ENCODE measurements around the gene GLP1R.
A peak's percentile ranks its signal among the peaks of the same experiment; 100 is the strongest.

Gene GLP1R

GRCh38 chr6:39086294-39086693, 37.7 kb downstream of the GLP1R start:
- no peak for DNase-seq (ENCODE audit: low read depth)

DNA sequence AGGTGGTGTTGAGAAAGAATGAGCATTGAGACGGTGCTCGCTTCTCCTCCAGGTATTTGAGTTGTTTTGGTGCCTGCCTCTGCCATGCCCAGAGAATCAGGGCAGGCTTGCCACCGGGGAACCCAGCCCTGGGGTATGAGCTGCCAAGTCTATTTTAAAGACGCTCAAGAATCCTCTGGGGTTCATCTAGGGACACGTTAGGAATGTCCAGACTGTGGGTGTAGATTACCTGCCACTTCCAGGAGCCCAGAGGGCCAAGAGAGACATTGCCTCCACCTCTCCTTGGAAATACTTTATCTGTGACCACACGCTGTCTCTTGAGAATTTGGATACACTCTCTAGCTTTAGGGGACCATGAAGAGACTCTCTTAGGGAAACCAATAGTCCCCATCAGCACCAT, 38.1 kb downstream of the GLP1R start:
- no peak for DNase-seq (ENCODE audit: low read depth)

GRCh38 chr6:39087197-39087596, 38.6 kb downstream of the GLP1R start:
- DNase-seq (ENCODE audit: low read depth): no peak

GRCh38 chr6:39088331-39088730, 39.8 kb downstream of the GLP1R start:
- DNase-seq (ENCODE audit: low read depth): peak; percentile 45

DNA sequence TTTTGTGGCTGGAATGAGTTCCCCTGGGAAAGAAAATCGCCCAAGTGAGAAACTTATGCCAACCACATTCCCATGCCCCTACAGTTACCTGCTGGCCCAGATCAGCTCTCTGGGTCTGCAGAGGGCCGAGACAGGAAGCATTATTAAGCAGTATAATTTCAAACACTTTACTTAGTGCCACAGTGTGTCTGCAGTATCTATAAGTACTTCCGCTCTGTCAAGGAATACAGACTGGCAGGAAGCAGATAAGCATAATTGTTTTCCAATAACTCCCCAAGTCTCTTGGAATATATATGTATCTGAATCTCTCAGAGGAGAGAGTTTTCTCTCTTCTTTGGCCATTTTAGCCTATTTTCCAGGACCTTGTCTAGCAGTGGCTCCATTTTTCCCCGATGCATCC, 41.5 kb downstream of the GLP1R start:
- DNase-seq (ENCODE audit: low read depth): no peak

- DNase-seq (ENCODE audit: low read depth): no peak
Measured at GRCh38 chr6:39091220-39091619, 42.6 kb downstream of the GLP1R start.

DNA sequence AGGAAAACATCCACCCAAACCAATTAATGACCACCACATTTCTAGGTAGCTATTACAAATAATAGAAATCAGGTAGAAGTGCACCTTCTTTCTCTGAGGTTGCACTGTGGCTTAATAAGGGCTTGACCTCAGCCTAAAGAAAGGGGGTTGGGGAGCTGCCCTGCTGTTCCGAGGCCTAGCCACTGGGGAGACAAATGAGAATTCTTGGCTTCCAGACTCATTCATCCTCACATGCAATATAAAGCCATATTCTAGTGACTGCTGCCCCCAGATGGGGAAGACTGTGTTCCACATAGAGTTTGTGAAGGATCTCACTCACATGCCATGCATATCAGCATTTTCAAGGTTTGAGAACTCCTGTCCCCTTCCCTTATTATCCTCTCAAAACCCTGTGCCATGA, 43.5 kb downstream of the GLP1R start:
- peak; percentile 28 for DNase-seq (ENCODE audit: low read depth)

GRCh38 chr6:39093149-39093708, 44.6 kb downstream of the GLP1R start:
- DNase-seq (ENCODE audit: low read depth): no peak

DNA sequence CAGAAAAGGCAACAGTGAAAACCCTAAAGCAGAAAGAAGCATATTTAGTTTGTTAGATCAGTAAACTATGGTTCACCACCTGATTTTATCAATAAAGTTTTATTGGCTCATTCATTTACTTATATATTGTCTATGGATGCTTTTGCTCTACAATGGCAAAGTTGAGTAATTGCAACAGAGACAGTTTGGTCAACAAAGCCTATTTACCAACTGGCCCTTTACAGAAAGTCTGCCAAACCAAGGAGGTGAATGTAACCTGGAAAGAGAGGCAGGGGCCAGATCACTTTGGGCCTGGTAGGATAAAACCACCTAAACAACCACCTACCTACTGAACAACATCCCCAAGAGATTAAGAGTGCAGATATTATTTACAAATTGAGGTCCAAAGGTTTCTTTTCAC, 47.0 kb downstream of the GLP1R start:
- no peak for DNase-seq (ENCODE audit: low read depth)

DNA sequence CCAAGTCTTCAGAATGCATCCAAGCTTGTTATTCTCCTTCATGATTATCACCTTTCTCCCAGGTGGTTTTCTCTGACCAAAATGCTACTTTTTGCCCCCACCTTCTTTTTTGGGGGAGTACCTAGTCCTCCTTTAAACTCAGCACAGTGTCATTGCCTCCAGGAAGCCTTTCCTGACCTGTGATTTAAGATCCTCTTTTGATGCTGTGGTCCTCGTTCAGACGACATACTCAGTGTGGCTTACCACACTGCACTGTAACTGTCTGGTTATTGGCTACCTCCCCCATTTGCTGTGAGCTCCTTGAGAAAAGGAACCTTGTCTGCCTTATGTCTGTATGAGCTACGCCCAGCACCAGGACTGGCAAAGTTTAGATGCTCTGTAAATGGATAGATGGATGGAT, 51.8 kb downstream of the GLP1R start:
- no peak for DNase-seq (ENCODE audit: low read depth)

GRCh38 chr6:39102071-39102820, 53.7 kb downstream of the GLP1R start:
- DNase-seq (ENCODE audit: low read depth): peak; percentile 50

DNA sequence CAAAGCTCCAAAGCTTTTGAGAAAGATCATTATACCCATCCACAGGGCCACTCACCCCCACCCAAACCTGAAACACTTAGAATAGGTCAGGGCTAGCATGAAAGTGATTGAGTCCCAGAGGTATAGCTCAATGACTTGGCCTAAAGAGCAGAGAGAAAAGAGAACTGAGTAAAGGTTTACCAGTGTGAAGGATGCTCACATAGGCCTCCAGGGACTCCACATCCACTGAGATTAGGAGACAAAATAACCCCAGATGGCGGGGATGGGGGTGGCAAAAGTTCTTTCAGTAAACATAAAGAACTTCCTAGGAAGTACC, 54.2 kb downstream of the GLP1R start:
- DNase-seq (ENCODE audit: low read depth): no peak

DNA sequence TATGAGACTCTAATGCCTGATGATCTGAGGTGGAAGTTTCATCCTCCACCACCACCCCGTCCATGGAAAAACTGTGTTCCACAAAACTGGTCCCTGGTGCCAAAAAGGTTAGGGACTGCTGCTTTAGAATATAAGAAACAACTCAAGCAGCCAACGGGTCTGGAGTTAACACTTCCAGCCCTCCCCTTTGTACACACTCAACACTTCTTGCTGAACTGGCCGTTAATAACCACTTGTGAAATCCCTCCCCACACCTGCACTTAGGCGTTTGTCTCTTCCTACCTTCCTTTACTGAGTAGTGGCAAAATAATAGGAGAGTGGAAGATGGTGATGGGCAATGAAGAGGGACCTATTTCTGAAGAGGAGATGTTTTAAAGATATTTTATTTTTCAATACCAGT, 55.9 kb downstream of the GLP1R start:
- no peak for DNase-seq (ENCODE audit: low read depth)

DNA sequence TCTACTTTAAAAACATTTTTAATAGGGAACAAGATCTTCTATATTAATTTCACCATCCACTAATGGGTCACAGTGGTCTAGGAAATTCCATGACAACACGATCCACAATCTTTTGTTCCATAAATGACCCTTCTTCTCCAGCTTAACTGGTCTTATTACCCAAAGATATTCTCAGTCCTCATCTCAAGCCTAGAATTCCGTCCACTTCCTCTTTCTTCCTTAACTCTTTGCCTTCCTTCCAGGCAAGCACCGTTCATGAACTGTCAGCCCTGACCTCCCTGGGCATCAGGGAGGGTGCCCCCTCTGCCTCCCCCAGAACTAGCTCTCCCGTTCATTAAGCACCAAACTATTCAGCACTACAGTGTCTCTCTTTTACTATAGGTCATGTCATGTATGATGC, 58.5 kb downstream of the GLP1R start:
- DNase-seq (ENCODE audit: low read depth): no peak

- no peak for DNase-seq (ENCODE audit: low read depth)
Measured at GRCh38 chr6:39107641-39108040, 59.1 kb downstream of the GLP1R start.

DNA sequence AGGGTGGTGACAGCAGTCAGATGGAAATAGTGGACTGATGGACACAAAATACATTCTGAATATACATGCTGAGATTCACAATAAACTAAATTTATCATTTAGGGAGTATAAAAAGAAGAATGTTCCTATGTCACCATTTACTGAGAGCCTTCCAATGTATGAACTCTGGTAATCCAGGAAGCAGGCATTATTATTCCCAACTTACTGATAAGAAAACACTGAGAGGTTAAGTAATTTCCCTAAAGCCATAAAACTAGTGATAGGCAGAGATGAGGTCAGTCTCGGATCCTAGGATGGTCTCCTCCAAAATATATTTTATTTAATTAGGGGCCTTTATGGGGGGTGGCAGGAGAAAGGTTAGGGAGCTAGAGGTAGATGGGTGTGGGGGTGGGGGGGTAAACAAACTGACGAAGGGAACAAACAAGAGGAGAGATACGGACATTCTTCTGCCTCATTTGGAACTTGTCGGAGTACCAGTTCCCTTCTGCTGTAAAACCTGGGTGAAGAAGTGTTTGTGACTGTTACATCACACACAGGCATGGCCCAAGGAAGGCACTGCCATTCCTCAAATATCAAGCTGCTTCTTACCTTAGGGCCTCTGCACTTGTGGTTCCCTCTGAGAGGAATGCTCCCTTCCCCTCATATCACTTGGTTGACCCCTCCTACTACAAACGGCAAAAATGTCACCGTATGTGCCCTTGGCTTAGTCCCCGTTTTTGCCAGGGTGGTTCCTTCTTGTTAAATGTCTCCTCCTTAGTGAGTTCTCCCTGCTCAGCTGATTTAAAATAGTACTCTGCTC, 59.7 kb downstream of the GLP1R start:
- no peak for DNase-seq (ENCODE audit: low read depth)

GRCh38 chr6:39111280-39111679, 62.7 kb downstream of the GLP1R start:
- DNase-seq (ENCODE audit: low read depth): no peak

DNA sequence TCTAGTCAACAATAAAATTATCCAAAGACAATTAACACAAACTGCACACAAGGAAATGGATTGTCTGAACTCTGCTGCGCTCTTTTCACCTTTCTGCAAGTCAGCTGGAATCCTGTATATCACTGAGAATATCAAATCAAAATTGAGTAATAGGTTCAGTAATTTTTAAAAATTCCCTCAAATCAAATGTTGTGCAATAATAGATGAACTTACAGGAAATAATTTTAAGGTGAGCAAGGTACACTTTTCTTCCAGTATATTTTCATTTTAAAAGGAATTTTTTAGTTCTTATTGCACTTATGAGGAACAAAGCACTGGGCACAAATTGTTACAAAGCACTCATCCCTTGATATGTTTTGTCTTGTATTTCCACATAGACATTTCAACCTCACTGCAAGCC, 65.2 kb downstream of the GLP1R start:
- DNase-seq (ENCODE audit: low read depth): no peak

DNA sequence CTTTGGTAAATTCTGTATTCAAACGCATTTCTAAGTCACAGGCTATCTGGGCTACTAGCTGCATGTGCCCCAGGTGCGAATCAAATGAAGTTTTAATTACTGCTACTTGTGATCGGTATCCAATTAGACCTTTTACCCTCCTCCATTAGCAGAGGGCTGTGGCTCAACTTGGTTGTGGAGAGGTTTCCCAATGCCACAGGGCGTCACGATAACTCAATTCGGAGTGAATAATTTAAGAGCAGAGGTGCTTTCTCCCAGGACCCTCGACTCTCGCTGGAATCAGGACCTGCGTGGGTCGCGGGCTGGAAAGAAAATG, 65.8 kb downstream of the GLP1R start:
- DNase-seq (ENCODE audit: low read depth): no peak

- peak; percentile 93 for DNase-seq (ENCODE audit: low read depth)
Measured at GRCh38 chr6:39114704-39115599, 66.4 kb downstream of the GLP1R start, which contains the start of gene SAYSD1. TSS of gene SAYSD1 (minus strand) at chr6:39115186. CDS start at chr6:39115089, 97 bp downstream.

- DNase-seq (ENCODE audit: low read depth): no peak
Measured at GRCh38 chr6:39118921-39119320, 70.3 kb downstream of the GLP1R start.

- DNase-seq (ENCODE audit: low read depth): no peak
Measured at GRCh38 chr6:39124114-39124513, 75.5 kb downstream of the GLP1R start.
